Measurements from ENCODE around the gene FILIP1. TPM values are rescaled to one million over a fixed set of nuclear protein-coding genes. Genes with fewer than 3 reads are reported as not detected.
"Not testable (repeated sequence)": the region's sequence is repeated elsewhere in the genome, so short reads cannot be mapped to it uniquely, and the experiment has no call there.

FILIP1 gene
- total RNA-seq, 1 donor from 2014 or later = 71.9 TPM

- no peak for DNase-seq
Measured at GRCh38 chr6:75419980-75420379, 73.6 kb downstream of the FILIP1 start.

- DNase-seq = no peak
Measured at GRCh38 chr6:75419416-75419815, 74.2 kb downstream of the FILIP1 start.

GRCh38 chr6:75418233-75418632, 75.4 kb downstream of the FILIP1 start:
- no peak for DNase-seq

DNA sequence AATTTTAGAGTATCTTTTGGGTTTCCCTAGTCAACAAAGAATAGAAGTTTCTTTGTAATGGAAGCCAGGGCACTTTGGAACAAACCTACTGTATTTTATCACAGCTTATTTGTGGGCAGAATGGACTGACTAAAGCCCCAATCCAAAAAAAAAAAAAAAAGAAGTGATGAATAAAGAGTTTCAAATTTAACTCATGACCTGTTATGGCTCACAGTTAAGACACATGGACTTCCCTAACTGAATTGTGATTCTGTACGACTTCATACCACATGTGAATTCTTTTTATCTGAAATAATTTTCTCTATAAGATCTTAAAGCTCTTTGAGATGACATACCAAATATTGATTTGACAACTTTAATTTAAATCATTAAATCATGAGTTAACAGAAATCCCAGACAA, 77.2 kb downstream of the FILIP1 start:
- no peak for DNase-seq

GRCh38 chr6:75415804-75416203, 77.8 kb downstream of the FILIP1 start:
- DNase-seq = no peak

DNA sequence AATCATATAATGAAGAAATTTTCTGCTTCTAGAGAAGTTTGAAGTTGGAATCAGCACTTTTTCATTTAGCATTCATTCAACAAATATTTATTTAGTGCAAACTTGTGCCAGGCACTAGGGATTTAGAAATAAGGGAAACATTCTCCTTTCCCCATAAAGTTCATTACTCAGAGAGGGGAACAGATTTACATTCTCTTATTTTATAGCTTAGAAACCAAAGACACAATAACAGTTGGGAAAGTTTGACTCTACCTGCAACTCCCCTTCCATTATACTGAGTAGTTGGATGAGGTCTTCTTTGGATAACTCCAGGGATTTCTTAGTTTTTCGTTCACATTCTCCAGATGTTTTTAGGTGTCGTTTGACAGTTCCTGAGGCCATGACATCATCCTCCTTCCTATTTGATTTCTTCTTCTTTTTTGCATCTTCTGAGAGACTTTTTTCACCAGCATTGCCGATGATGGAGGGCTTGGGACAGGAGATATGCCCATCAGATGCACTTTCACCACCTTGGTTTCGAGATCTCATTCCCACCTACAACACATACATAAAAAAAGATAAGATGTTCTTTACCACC, 79.1 kb downstream of the FILIP1 start:
- DNase-seq = no peak

DNA sequence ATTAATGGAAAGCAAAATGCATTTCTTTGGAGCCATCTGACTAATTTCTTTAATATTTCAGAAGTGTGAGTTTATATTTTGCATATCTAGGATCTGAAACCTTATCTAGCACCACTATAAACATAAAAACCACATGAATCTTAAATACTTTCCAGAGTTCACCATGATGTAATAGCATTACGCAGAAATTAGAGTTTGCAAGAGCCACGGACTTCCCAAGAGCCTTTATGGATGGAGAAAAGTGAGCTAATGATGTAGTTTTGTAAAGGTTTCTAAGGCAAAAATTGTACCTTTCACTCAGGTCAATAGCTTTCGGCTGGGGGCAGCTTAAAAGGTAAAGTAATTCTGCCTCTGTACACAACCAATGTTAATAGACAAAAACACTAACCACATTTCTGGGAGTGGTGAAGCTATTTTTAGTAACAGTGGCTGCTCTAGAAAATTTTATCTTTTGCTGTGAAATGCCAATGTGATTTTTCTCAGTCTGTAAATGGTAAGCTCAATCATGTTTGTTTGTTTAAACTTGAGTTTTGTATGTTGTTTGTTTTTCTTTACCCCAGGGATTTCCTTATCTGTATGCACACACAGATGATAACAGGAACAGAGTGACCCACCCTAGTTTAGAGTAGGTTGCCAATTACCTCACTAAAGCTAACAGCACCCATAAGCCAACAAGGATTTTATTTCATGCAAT, 80.5 kb downstream of the FILIP1 start:
- DNase-seq = no peak

- not testable (repeated sequence) for DNase-seq
Measured at GRCh38 chr6:75410564-75410963, 83.0 kb downstream of the FILIP1 start.

DNA sequence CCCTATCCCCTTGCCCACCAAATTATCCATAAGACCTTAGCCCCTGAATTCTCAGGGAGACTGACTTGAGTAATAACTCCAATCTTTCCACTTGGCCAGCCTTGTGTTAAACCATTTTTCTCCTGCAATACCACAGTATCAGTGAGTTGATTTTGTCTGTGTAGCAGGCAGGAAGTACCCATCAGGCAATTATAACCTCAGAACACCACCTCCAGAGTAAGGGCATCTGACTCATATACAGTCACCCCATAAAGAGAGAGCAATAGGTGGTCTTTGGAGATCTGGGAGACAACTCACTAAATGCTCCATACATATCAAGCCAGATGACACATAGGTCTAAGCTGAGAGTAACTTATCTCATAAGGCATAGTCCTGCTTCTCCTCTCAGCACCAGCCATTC, 83.7 kb downstream of the FILIP1 start:
- DNase-seq = no peak

DNA sequence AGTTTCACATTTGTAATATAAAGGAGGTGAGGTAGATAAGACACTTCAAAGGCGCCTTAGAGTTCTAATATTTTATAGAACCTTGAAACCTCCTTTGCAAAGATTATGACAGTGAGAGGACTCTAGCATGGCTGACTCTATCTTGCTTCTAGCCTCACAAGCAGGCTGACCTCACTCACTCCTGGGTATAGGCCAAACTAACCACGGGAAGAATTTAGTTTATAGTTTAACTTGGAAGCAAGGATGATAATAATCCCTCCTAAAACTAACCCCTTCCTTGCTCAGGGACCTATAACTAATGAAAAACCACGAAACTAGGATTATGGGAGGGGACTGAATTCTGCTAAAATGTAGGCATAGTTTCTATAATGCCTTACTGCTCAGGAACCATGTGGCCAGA, 84.3 kb downstream of the FILIP1 start:
- DNase-seq = no peak

DNA sequence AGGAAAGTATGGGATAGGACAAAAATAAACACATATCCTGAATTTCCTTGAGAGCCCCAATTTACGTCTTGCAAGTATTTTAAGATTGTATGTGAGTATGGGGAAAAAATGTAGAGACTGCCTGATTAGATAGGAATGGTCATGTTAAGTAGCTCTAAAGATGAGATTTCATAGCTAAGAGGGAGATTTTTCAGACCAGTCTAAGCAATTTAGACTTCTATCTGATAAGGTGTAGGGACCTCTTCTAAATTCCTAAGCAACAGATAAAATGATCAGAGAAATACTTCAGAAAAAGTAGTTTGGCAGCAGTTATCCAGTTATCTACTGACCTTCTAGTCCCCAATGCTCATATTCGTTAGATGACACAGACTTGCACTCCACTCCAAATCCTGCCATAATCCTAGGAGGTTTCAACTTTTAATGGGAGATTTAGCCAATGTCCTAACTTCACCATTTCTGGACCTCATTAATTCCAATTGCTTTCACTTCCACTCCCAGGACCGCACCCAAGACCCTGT, 90.0 kb downstream of the FILIP1 start:
- no peak for DNase-seq

DNA sequence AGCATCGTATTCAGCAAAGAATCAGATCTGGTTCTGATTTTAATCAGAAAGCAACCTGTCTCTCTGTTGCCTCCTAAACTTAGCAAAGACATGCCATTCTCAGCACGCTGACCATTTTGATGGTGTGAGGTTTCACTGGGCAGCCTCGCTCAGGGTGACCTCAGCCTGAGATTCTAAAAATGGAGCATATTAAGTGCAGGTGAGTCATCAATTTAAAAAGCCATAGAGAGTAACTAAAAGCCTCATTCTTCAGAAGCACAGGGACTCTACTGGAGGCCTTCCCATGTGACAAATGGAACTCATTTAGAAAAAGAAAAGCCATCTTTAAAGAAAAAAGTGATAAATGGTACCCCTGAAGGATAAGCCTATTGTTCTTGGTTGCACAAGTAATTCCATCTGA, 91.3 kb downstream of the FILIP1 start:
- DNase-seq = peak; percentile 40

DNA sequence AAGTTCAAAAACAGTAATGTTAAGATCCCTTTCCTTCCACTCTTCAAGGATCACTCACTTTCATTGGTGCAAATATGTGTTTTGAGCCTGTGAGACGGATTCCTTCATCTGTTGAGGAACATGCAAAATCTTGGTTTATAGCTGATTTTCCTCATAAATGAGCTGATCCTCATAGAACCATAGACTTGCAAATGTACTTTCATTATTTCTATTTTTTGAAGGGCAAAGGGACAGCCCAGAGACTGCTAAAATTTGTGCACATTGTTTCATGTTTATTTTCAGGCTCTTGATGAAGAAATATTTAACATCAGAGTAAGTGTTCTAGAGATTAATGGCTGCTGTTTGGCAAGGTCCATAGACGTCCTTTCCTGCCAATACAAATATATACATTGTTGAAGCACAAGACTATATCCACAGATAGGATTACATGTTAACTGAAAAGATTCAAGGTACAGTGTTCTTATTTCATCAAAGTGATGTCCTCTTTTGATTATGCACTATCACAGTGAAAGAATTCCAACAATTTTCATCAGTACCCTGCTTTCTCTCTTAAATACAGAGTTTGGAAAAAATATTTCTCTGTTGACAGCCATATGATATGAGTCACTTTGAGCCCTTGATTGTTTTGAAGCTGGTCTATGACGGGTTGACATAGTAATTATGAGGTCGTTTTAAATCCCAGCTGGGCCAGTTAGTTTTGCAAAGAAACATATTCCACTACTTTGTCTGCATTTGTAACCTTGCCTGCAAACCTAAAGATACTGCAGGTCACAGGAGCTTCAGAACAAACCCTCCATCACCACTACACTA, 95.7 kb downstream of the FILIP1 start:
- DNase-seq = no peak

GRCh38 chr6:75397171-75397570, 96.4 kb downstream of the FILIP1 start:
- DNase-seq = no peak

DNA sequence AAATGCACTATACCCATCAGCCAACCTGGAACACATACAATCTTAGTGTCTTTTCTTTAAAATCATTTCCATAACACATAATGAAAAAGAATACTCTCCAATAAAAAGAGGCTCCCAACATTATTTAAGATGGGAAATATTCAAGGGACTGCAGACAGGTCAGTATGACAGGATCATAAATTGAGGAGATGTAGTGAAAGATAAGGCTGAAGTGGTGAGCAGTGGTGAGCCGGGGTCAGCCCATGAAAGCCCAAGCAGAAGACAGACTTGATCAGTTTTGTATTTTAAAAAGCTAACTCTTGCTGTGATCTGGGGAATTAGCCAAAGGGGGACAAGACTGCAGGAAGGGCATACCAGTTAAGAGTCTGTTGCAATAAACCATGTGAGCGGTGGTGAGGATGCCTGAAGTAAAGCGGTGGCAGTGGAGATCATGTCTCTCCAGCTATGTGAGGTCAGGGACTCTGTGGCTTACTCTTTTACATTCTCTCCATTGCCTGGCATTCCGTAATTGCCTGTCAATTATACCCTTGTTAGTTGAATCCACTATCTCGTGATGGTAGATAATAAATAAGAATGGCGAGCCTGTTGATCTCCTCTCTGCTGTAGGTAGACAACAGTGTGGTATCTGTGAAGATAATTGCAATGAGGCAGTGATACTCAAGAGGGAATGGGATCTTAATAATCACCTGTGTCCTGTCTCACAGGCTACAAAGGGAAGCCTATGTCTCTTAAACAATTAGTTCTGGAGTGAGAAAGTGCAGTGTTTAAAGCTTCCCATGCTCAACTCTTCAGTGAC, 97.4 kb downstream of the FILIP1 start:
- DNase-seq = no peak

GRCh38 chr6:75393806-75394205, 99.8 kb downstream of the FILIP1 start:
- no peak for DNase-seq

- no peak for DNase-seq
Measured at GRCh38 chr6:75391276-75391675, 102.3 kb downstream of the FILIP1 start.

GRCh38 chr6:75386050-75386770, 107.4 kb downstream of the FILIP1 start:
- DNase-seq = no peak

GRCh38 chr6:75384116-75384515, 109.5 kb downstream of the FILIP1 start:
- no peak for DNase-seq

DNA sequence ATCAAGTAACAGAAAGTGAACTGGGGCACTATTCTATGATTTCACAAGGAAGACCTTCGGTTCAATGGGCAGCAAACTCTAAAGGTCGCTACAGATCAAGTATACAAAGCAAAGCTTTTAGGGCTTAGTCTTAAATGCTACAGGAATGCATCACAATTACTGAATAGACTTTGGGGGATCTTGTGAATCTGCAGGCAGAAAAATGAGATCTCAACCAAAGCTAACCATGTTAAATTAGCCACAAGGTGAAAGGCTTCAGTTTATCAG, 111.0 kb downstream of the FILIP1 start:
- DNase-seq = no peak

DNA sequence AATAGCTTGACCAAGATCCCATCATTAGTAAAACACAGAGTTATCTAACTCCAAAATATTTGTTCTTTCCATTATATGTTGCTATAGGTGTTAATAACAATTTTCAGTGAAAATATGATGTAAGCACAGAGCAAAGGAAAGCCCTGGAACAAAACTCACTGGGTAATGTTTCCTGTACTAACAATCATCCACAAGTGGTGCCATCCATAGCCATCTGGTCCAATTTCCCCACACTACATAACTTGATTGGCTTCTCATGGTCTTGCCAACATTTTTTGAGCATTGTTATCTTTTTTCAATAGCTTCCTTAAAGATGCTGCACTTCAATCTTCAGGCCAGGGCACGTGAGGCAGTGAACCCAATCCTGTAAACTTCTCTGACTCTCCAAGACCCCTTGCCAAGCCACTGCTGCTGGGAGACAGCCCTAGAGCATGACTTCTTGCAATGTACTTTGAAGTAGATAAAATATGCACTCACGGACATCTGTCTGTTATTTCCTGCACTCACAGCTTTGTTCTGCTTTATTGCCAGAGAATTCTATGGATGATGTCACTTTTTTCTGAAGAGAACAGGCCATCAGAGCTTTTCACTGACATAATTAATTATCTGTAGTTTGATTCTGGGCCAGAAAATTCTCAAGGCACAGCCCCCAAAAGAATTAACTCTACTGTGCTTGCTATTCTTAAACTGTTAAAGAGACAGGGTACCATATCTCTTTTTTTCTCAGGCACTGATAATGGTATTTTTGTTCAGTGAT, 111.5 kb downstream of the FILIP1 start:
- peak; percentile 84 for DNase-seq

Data from tongue (tissue), 2 donors.